Mesothelial cell of epicardium (in vitro differentiated cells): ENCODE measurements around the gene ARVCF. TPM values are rescaled to one million over a fixed set of nuclear protein-coding genes. Genes with fewer than 3 reads are reported as not detected.

Experiments used
- DNase-seq, 2 experiments: peaks; one replicate each; pipeline ENCODE4 v3.0.0; 2021; ENCODE audit warnings: low spot score in 2 of 2; ENCODE audit not compliant: unreplicated experiment in 2 of 2
- H3K27ac Mint-ChIP-seq: 2 replicates; pipeline ENCODE4 v1.8.0; 2021; ENCODE audit warnings: mixed read lengths
- H3K27me3 Mint-ChIP-seq: 2 replicates; pipeline ENCODE4 v1.8.0; 2021; ENCODE audit warnings: low read depth, mixed read lengths
- H3K36me3 Mint-ChIP-seq: 2 replicates; pipeline ENCODE4 v1.8.0; 2021; ENCODE audit warnings: mixed read lengths
- H3K4me1 Mint-ChIP-seq: 2 replicates; pipeline ENCODE4 v1.8.0; 2021; ENCODE audit warnings: mixed read lengths
- H3K4me3 Mint-ChIP-seq: 2 replicates; pipeline ENCODE4 v1.8.0; 2021; ENCODE audit warnings: mild to moderate bottlenecking, moderate library complexity, mixed read lengths
- H3K9me3 Mint-ChIP-seq: 2 replicates; pipeline ENCODE4 v1.8.0; 2021; ENCODE audit warnings: mixed read lengths
- total RNA-seq: library from RNA; stranded (reverse); gene quantifications from 3 replicates; pipeline ENCODE4 v1.2.1, GENCODE V29; 2021
- TF ChIP-seq, protein P1 (sequence below): fragments of 200-600 bp; sonication (generic); IDR thresholded peaks from one replicate; pipeline ENCODE4 v1.5.0; 2021; ENCODE audit warnings: antibody characterized with exemption; ENCODE audit not compliant: unreplicated experiment

Gene ARVCF
- total RNA-seq, 1 donor from 2014 or later = 41.2 TPM

DNA sequence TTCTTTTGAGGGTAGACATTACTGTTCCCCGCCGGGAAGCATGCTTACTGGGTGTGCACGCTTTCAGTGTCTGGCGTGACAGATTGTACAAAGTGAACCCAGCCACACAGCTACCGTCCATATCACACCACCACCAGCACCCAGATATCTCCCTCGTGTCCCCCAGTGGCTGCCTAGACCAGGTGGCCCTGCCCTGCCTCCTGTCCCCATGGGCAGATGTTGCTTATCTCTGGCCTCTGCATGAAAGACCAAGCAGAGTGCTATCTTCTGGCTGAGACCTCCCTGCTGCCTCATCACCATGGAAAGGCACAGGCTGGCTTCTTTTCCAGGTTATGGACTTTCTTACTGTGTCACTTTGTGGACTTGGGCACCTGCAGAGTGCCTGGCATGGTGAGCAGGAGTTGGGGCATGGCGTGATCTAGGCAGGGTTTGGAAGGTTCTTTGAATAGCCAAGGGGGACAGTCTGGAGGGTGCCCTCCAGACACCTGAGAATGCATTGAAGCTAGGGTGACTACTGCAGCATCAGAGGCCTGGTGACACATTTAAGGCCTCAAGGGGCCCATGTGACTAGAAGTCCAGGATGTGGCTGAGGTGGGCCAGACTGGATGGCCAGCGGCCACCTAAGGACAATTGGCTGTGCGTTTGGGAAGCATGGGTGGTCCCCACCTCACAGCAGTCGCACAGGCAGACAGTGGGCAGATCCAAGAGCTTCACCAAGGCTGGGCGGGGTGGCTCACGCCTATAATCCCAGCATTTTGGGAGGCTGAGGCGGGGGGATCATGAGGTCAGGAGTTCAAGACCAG is 9.0 kb upstream of the ARVCF start:
- Mint-ChIP-seq H3K9me3 (no peaks in the 10 kb centered on the region), H3K36me3 (peaks cover 3% of the 10 kb centered on the region), H3K4me3 (no peak overlapping the region), H3K27me3 (no peaks in the 10 kb centered on the region), H3K4me1 (peaks cover 6% of the 10 kb centered on the region), H3K27ac (no peak overlapping the region)
- TF ChIP-seq, protein P1, sequence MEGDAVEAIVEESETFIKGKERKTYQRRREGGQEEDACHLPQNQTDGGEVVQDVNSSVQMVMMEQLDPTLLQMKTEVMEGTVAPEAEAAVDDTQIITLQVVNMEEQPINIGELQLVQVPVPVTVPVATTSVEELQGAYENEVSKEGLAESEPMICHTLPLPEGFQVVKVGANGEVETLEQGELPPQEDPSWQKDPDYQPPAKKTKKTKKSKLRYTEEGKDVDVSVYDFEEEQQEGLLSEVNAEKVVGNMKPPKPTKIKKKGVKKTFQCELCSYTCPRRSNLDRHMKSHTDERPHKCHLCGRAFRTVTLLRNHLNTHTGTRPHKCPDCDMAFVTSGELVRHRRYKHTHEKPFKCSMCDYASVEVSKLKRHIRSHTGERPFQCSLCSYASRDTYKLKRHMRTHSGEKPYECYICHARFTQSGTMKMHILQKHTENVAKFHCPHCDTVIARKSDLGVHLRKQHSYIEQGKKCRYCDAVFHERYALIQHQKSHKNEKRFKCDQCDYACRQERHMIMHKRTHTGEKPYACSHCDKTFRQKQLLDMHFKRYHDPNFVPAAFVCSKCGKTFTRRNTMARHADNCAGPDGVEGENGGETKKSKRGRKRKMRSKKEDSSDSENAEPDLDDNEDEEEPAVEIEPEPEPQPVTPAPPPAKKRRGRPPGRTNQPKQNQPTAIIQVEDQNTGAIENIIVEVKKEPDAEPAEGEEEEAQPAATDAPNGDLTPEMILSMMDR = no peak
- DNase-seq = no peak

DNA sequence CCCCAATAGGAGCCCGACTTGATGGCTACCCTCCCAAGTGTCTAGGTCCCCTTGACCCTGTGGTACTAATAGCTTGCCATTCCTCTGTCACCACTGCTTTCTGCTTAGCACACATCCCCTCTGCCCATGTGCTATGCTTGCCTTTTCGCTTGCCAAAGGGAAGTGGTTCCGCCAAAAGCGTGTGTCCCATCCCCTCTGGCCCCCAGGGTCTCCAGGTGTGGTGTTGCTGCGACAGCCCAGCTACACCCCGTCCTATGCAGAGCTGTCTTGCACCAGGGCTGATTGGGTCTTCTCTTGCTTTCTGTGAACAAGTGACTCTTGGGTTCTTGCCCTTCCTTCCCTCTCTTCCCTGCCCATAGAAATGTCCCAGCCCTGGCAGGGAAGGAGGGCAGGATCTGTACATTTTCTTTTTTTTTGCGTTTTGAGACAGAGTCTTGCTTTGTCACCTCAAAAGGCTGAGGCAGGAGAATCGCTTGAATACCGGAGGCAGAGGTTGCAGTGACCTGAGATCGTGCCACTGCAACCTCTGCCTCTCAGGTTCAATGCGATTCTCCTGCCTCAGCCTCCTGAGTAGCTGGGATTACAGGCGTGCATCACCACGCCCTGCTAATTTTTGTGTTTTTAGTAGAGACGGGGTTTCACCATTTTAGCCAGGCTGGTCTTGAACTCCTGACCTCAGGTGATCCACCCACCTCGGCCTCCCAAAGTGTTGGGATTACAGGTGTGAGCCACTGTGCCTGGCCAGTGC is 8.2 kb upstream of the ARVCF start:
- TF ChIP-seq, protein P1 = no peak
- no peak overlapping the region for H3K4me3 Mint-ChIP-seq

DNA sequence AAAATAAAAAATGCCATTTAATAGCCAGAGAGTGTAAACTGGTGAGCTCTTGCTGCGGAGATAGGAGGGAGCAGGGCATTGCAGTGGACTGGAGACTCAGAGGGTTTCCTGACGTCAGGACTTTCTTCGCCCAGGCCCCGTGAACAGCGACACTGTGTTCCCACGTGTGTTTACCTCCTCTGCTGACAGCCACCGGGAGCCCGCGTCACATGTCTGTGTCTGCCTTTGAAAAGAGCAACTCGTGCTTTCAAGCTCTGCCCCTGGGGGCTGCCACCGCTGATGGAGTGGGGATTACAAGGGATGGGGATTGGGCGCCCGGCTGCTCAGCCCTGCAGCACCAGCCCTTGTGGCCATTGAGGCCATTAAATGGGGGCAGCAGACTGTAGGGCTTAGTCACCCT is 7.6 kb upstream of the ARVCF start:
- Mint-ChIP-seq H3K36me3 (peaks cover 3% of the 10 kb centered on the region), H3K4me3 (no peak overlapping the region), H3K27ac (no peak overlapping the region), H3K27me3 (peaks cover 14% of the 10 kb centered on the region), H3K9me3 (no peaks in the 10 kb centered on the region), H3K4me1 (peaks cover 9% of the 10 kb centered on the region)
- TF ChIP-seq, protein P1 = no peak
- DNase-seq = no peak

More for the DNA sequence above, 8.2 kb upstream of the ARVCF start:
- Mint-ChIP-seq H3K27me3 (peaks cover 8% of the 10 kb centered on the region), H3K9me3 (no peaks in the 10 kb centered on the region), H3K4me1 (peaks cover 9% of the 10 kb centered on the region), H3K36me3 (peaks cover 3% of the 10 kb centered on the region), H3K27ac (no peak overlapping the region)
- DNase-seq = no peak

DNA sequence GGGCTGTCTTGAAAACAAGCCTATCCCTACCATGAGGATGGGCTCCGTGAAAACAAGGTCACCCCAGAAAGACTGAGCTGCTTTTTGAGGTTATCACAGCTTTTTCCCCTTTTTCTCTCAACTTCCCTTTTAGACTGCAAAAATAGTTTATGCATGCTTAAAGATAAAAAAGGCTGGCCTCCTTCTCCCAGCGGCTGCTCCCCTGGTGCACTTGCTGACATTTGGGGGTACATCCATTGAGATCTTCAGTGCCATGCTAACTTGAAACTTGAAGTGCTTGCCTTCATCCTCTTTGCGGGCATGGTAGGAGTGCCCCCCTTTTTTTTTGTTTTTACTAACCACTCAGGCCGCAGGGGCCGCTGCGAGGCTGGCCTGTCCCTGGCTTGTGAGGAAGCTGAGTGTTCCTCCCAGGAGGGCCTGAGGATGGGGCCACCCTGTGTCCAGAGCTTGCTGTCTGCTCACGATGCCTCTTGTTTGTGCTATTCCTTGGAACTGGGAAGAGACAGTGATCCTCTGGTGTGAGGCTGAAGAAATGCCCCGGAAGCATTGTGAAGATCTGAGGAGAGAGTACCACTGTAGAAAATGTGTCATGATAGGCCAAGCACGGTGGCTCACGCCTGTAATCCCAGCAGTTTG is 6.5 kb upstream of the ARVCF start:
- Mint-ChIP-seq H3K36me3 (peaks cover 3% of the 10 kb centered on the region), H3K27ac (no peak overlapping the region), H3K27me3 (peaks cover 25% of the 10 kb centered on the region), H3K4me1 (peaks cover 9% of the 10 kb centered on the region), H3K9me3 (no peaks in the 10 kb centered on the region), H3K4me3 (no peak overlapping the region)
- TF ChIP-seq, protein P1 = no peak
- DNase-seq = no peak

DNA sequence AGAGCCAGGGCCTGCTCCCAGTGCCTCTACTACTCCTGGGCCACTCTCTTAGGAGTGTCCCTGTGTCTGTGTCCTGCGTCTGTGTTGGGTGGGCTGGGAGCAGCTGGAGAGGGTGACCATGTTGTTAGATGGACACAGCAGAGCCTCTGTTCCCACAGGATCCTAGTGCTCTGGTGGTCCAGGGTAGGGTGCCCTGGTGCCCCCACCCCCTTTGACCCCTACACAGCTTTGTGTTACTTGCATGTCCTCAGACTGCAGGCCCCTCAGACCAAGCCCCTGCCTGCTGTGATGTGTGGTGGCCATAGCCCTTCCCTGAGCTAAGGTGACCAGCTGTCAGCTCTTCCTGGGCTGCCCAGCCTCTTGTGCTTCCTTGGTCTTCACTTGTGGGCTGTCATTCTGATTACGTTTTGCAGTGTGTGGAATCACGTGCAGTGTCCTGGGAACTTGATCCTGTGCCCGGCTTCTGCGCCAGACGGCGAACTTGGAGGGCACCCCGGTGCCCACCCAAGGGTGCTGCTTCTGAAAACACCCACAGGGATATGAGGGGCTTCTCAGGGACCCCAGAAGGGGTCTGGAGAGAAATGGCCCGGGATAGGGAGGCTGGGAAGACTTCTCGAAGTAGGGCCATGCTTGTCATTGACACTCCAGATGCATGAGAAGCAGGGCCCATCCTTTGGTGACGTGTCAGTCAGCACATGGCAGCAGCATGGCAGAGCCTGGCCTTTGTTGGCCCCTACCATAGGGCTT is 5.8 kb upstream of the ARVCF start:
- TF ChIP-seq, protein P1 = no peak
- DNase-seq = no peak
- Mint-ChIP-seq H3K4me1 (peaks cover 9% of the 10 kb centered on the region), H3K4me3 (peak overlapping the region; percentile 82), H3K27me3 (peaks cover 32% of the 10 kb centered on the region), H3K36me3 (peaks cover 3% of the 10 kb centered on the region), H3K27ac (no peak overlapping the region), H3K9me3 (no peaks in the 10 kb centered on the region)
